Ammon's horn (tissue), 1 donor: Measurements from ENCODE around the gene CTNNA3.

Source experiments
- DNase-seq: peaks from one replicate; pipeline ENCODE4 v3.0.0-alpha.2; 2016; ENCODE audit warnings: low spot score

The CTNNA3 gene

DNA sequence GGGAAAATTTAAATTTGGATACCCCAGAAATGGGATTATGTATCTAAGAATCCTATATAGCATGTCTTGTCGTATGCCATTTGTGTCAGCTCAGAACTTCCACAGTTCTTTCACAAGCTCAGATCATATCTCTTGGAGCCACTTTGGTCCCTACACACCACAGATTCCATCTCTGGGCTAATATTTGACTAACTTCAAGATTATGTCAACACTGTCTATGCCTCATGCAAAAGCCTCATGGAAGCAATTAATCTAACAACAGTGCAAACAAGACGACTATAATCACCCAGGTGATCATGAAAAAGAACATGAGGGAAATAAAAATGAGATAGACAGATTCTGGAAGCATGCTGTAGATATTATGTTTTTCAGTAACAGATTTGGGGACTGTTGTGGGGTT lies 581.0 kb downstream of the CTNNA3 start:
- DNase-seq, result no peak

DNA sequence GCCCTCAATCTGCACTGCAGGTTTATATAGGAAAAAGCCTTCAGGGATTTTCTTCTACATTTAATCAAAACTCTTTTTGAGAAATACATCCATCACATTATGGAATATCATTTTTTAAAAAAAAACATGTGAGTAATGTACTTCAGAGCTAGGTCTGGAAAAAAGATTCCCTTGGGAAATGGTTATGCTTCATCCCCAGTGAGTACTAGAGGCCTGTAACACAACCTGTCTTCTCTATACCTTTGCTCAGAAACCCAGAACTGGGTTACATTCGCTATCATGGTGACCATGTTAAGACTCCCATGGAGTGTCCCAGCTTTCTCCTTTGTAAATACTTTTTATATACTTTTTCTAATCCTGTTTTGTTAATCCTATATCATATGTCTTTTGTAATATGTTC lies 583.2 kb downstream of the CTNNA3 start:
- no peak for DNase-seq

DNA sequence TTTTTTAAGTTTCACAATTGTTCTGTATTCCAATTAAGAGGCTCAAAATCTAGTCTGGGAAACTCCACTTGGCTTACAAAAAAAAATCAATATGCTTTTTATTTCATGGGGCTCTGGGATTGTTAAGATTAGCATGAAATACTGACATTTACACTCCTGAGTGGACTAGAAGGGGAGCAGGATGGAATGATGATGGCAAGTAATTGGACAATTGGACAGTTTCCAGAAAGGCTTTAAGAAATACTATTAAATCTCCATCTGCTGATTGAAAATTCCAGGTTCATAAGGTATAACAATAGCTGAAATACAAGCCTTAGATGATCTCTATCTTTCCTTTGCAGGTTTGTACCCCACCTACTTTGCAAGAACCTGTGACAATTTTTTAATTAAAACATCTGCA lies 585.7 kb downstream of the CTNNA3 start:
- no peak for DNase-seq

DNA sequence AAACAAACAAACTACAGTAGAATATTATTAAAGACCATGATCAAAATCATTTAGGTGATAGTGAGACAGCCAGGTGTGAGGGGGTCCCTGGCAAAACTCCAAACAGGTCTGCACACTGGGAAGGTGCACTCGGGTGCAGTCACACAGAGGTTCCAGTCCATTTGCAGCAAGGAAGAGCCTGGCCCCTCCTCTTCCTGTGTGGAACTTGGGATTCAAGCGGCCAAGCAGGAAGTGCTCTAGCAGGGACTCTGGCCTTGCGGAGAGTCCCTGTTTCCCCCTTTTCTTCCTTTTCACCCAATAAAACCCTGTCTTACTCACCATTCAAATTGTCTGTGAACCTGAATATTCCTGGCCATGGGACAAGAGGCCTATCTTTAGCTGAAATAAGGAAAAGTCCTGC lies 588.3 kb downstream of the CTNNA3 start:
- DNase-seq, result no peak

DNA sequence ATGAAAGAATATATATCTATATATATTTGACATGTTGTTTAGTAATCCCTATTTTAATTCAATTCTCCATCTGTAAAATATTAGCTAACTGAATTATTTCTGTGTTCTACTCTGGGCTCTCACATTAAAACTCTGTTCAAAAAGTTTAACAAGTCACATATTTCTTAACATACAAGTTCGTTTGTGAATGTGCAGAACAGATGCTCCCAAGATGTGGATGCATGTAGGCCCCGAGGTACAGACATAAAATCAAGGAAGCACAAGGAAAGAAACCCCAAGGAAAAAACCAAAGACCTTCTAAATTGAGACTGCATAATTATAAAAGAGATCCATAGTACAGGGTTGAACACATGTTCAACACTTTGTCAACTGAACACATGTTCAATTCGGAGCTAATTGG lies 595.0 kb downstream of the CTNNA3 start:
- no peak for DNase-seq

DNA sequence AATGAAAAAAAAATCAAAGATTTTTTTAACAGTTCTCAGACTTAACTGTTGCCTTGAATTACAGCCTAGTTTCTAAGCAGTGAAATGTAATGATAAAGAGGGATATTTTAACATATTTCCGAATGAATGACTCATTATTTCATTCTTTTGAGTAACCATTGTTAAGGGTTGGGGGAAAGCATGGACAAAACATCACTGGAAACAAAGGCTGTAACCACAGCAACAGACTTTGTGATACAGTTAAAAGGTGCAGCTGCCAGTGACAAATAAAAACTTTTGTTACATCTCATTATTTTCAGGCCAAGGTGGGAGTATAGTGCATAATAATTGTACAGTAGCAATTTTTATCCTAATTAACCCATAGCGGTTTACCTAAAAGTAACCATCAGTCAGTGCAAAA lies 597.5 kb downstream of the CTNNA3 start:
- DNase-seq, result peak; percentile 9

DNA sequence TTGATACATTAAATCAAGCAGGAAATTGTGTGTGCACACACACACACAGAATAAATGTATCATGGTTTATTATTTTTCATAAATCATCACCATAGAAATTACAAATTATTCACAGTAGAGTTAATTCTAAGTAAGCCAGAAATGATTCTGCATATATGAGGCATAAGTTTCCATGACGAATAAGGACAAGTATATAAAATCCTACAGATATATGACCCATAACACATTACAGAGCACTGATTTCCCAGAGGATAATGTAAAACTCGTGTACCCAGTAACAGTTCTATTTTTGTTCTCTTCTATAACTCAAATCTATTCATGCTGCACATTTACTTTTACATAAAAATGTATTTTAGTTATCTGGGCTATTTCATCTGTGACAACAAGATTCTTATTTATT lies 600.5 kb downstream of the CTNNA3 start:
- DNase-seq, result no peak

- DNase-seq, result peak; percentile 30
These were observed 608.0 kb downstream of the CTNNA3 start for GRCh38 chr10:67088036-67088435.

- DNase-seq, result no peak
These were observed 608.9 kb downstream of the CTNNA3 start for GRCh38 chr10:67087135-67087425.

GRCh38 chr10:67086327-67087134 lies 609.5 kb downstream of the CTNNA3 start:
- no peak for DNase-seq

- peak; percentile 36 for DNase-seq
These were observed 616.9 kb downstream of the CTNNA3 start for GRCh38 chr10:67079126-67079525.

DNA sequence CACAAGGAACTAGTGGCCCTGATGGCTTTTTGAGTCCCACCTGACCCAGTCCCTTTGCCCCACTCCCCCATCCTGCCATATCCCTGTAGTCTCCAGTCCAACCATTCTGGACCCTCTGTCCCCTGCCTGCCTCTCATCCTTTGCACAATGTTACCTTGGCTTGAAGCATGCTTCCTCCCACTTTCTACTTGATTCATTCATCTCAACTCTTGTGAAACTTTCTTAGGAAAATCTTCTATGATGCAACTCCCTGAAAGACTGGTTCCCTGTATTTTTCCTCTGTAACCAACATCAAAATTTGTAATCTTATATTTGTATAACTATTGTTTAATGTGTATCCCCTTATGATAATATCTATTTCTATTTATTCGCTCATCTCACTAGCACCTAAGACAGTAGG lies 618.6 kb downstream of the CTNNA3 start:
- DNase-seq, result no peak

GRCh38 chr10:67076144-67076543 lies 619.9 kb downstream of the CTNNA3 start:
- no peak for DNase-seq

- no peak for DNase-seq
These were observed 620.5 kb downstream of the CTNNA3 start for GRCh38 chr10:67075491-67075971.

- no peak for DNase-seq
These were observed 623.3 kb downstream of the CTNNA3 start for GRCh38 chr10:67072654-67073053.

GRCh38 chr10:67050415-67050814 lies 645.6 kb downstream of the CTNNA3 start:
- peak; percentile 24 for DNase-seq

DNA sequence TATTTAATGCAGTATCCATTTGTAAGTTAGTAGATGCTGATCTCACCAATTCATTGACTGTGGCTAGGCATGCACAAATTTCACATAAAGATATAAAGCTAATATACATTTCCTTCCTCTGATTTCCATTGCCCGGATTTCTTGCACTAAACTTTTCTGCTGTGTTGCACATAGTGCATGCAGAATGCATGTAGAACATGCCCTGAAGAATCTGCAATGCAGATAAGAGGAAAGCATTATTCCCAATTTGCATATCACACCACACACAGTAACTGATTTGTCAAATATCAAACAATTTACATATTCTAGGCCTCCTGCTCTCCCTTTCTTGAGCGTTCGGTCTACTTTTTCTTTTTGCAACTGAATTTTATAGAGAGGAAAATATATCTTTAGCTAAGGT lies 646.0 kb downstream of the CTNNA3 start:
- DNase-seq, result no peak

GRCh38 chr10:67046507-67046906 lies 649.5 kb downstream of the CTNNA3 start:
- no peak for DNase-seq

GRCh38 chr10:67045404-67045803 lies 650.6 kb downstream of the CTNNA3 start:
- DNase-seq, result no peak

DNA sequence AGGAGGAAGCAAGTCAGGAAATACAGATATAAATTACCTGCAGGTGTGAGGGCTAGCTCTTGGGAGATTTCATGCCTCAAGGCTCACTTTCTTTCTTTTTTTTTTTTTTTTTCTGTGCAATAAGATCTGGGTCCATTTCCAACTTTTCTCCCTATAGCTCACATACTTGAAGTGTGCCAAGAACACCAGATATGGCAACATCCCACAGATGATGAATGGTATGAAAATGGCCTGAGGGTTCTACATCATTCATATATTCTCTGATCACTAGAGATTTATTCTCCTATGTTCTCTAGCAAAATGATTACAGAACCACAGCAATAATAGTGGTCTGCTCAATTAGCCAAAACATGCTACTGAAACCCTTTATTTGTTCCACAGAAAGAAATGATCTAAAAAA lies 653.0 kb downstream of the CTNNA3 start:
- DNase-seq, result no peak

DNA sequence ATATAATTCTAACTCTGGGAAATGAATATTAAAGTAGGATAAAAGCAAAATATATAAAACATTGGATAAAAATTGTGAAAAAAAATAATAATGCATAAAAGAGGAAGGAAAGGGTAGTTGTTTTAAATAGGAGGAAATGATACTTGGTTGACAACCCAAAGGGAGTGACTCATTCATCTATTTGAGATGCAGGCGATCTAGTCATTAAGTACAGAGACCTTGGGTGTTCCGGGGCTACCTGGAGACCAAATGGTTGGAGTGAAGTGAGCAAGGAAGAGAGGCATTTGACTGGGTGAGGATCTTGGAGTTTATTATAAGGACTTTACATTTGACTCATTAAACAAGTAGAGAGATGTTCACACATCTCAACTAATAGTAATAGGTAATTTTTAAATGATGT lies 659.2 kb downstream of the CTNNA3 start:
- DNase-seq, result no peak

- no peak for DNase-seq
These were observed 662.1 kb downstream of the CTNNA3 start for GRCh38 chr10:67033878-67034277.

GRCh38 chr10:67022099-67022498 lies 673.9 kb downstream of the CTNNA3 start:
- DNase-seq, result no peak

DNA sequence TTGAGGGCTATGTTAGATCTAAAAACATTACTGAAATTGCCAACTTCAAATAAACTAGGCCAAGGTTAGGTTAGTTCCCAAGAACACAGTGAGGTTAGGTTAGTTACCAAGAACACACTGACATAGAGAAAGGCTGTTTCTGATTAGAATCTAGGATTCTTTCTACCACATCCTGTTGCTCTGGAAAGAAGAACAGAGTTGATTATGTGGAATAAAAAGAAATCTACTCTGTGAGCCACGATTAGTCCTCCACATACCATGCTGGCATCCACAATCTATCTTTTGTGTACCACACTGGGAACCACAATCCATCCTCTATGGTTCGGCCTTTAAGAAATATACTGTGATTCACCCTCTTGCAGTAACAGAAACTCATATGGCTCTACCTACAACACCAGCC lies 678.8 kb downstream of the CTNNA3 start:
- no peak for DNase-seq
